C4-2B (cell line): Measurements from ENCODE around the gene FAM217A.

Experiments
- H3K27ac ChIP-seq: fragments of 450-650 bp; 2 replicates; pipeline ENCODE4 v1.5.1; 2017
- CTCF ChIP-seq: fragments of 450-650 bp; conservative IDR thresholded peaks from 2 replicates; pipeline ENCODE4 v1.5.1; 2017; ENCODE audit warnings: mild to moderate bottlenecking
- ZFX ChIP-seq: fragments of 450-650 bp; IDR thresholded peaks from 2 replicates; pipeline ENCODE4 v1.6.1; 2017

Gene FAM217A

GRCh38 chr6:4030669-4031068 lies 48.3 kb downstream of the FAM217A start:
- H3K27ac ChIP-seq = no peak overlapping the region
- TF ChIP-seq ZFX (no peak), CTCF (no peak)

GRCh38 chr6:4029687-4030086 lies 49.2 kb downstream of the FAM217A start:
- no peak overlapping the region for H3K27ac ChIP-seq
- no peak for TF ChIP-seq ZFX
- no peak for TF ChIP-seq CTCF

GRCh38 chr6:4028051-4028450 lies 50.9 kb downstream of the FAM217A start:
- TF ChIP-seq CTCF = no peak
- no peak for TF ChIP-seq ZFX
- H3K27ac ChIP-seq = no peak overlapping the region

GRCh38 chr6:4025681-4026080 lies 53.3 kb downstream of the FAM217A start:
- H3K27ac ChIP-seq = no peak overlapping the region
- no peak for TF ChIP-seq ZFX
- TF ChIP-seq CTCF = no peak

- TF ChIP-seq CTCF (no peak), ZFX (no peak)
- no peak overlapping the region for H3K27ac ChIP-seq
Observed at GRCh38 chr6:4023240-4023639, 55.7 kb downstream of the FAM217A start.

GRCh38 chr6:4021854-4022695 lies 56.9 kb downstream of the FAM217A start:
- H3K27ac ChIP-seq = peak overlapping the region; percentile 94
- TF ChIP-seq ZFX = no peak
- TF ChIP-seq CTCF = peak; percentile 26

- H3K27ac ChIP-seq = peak overlapping the region; percentile 94
- TF ChIP-seq CTCF (peak; percentile 46), ZFX (peak; percentile 90)
Observed at GRCh38 chr6:4021133-4021853, 57.6 kb downstream of the FAM217A start.
